Stimulated activated CD8-positive, alpha-beta memory T cell treated with anti-CD3 and anti-CD28 coated beads, Interleukin-4, amount 100 ng/mL, for 4 hours (primary cell): ENCODE measurements around the gene CTNND2.
"Not testable (repeated sequence)": the region's sequence is repeated elsewhere in the genome, so short reads cannot be mapped to it uniquely, and the experiment has no call there.

Experiments used
- DNase-seq, 2 donors: peaks; one replicate each; pipeline ENCODE4 v3.0.0-alpha.2; 2020; ENCODE audit warnings: low read depth in 2 of 2, low spot score in 1 of 2

The CTNND2 gene

DNA sequence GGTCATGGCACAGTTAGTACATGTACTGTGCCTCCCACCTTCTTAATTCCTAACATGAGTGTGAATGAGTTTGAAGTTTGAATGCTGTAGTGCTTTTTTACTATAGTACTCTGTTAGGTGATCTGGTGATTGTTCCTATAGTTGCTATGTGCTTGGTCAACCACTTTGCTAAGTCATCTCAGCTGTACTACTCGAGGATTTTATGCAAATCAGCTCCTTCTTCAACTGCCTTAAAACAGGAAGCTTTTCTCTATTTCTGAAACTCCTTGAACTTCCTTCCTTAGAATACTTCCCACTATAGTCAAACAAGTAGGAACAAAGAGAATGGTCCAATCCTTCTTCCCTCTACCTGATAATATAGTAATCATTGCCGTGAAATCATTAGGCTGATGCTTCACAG, 219.6 kb downstream of the CTNND2 start:
- no peak for DNase-seq

- no peak for DNase-seq
These were observed 220.6 kb downstream of the CTNND2 start for GRCh38 chr5:11683666-11684065.

DNA sequence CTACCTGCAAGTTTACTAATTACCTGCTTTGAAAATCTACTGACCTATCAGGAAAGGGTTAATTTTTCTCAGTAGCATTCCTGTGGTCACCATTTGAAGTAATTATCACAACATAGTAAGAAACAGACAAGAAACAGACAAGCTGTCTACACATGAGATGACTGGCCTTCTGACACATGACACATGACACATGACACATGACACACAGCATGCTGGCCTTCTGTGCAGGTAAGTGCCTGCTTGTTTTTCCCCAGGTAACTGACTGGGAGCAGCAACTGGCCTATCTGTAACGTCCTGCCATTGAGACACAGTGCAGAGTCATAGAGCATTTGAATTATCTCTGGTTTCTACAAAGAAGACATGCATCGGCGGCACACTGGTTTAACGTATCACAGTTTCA, 222.4 kb downstream of the CTNND2 start:
- no peak for DNase-seq

GRCh38 chr5:11679676-11680075, 224.6 kb downstream of the CTNND2 start:
- DNase-seq: no peak

DNA sequence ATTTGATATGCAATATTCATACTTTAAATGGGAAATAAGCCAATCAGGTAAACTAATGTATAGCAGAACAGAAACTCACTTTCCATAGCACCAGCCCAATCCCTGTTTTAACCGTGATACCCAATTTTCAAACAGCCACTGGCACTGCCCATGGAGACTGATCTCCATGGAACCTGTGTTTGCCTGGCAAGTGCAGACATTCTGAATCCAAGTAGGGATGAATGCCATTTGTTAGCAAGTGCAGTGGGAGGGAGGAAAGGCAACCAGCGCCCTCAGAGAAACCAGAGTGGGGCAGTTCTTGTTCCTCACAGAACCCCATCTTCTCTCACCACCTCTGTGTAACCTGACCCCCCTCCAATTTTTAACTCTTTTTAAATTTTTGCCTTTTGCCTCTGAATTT, 229.1 kb downstream of the CTNND2 start:
- no peak for DNase-seq

DNA sequence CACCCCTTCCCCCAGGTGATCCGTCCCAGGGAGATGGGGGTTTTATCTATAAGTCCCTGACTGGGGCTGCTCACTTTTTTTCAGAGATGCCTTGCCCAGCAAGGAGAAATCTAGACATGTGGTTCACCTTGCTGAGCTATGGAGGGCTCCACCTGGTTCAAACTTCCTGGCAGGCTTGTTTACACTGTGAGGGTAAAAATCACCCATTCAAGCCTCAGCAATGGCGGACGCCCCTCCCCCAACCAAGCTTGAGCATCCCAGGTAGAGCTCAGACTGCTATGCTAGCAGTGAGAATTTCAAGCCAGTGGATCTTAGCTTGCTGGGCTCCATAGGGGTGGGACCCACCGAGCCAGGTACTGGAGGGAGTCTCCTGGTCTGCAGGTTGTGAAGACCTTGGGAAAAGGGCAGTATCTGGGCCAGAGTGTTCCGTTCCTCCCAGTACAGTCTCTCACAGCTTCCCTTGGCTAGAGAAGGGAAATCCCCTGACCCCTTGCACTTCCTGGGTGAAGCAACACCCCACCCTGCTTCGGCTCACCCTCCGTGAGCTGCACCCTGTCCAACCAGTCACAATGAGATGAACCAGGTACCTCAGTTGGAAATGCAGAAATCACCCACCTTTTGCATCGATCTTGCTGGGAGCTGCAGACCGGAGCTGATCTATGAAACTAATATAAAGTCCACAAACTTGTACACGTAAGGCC, 231.7 kb downstream of the CTNND2 start:
- peak in 1 of 2 donors; percentile 0 for DNase-seq

DNA sequence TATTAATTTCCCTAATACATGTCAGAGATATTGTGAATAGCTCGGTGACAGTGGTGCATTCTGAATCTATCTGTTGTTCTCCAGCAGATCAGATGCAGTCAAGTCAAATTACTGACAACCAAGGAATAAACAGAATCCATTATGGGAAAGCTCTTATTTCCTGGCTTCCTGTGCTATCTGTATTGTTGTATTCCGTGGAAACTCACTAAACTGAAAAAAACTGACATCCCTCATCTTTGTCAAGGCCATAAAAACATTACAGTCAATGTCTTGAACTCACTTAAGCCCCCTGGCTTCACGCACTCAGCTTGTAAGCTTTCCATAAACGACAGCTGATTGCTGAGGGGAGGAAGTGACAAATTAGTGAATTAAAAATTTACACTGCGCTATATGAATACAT, 245.9 kb downstream of the CTNND2 start:
- no peak for DNase-seq

DNA sequence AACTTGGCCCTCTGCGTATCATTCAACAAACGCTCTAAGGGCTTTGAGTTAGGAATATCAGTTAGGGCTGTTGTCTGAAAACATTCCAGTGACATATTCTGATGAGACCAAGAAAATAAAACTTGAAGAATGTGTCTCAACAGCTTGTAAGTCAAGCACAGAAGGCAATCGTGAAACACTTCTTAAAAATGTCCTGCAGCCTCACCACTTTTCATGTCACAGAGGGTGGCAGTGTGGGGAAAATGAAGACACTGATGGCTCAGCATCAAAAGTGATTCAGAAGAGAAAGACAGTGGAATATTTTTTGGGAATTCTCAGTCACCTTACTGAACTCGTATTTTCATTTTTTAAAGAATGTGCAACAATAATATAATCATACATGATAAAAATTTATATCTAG, 247.3 kb downstream of the CTNND2 start:
- no peak for DNase-seq

DNA sequence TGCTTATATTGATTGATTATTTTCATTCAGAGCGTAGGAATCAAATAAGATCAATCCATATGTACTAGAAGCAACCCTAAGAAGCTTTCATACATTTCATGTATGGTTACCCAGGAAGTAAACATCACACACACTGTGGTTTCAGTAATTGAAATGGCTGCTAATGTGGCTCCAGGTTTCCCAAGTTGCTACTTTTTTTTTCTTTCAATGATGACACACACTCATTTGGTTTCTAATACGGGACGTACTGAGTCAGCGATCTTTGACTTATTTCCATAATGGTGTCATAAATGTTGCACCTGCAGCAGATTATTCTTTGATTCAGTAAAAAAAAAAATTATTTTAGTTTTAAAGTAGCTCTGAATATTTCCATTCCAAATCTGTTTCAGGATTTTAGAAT, 248.6 kb downstream of the CTNND2 start:
- no peak for DNase-seq

DNA sequence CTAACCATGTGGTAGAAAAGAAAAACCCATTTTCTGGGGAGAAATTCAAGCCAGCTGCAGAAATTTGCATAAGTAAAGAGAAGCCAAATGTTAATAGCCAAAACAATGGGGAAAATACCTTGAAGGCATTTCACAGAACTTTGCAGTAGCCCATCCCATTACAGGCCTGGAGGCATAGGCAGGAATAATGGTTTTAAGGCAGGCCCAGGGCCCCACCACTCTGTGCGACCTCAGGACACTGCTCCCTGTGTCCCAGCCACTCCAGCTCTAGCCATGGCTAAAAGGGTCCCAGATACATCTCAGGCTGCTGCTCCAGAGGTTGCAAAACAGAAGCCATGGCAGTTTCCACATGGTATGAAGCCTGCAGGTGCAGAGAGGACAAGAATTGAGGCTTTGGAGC, 253.3 kb downstream of the CTNND2 start:
- no peak for DNase-seq

- no peak for DNase-seq
These were observed 258.1 kb downstream of the CTNND2 start for GRCh38 chr5:11646141-11646540.

DNA sequence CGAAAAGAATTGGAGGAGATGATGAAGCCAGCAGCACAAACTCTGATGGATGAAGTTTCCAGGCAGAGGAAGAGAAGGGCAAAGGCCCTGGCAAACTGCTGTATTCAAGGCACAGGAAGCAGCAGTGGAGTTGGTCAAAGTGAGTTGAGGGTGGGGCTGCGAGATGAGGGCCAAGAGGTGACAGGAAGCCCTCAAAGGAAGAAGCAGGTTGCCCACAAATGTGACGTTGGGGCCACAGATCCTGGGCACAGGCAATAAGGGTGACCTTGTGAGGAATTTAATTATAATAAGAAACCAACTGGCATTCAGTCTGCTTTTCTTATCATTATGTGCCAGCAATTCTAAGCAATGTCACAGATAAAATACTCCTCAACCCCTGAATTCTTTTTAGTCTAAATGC, 261.8 kb downstream of the CTNND2 start:
- peak in 1 of 2 donors; percentile 5 for DNase-seq

GRCh38 chr5:11640158-11640873, 263.9 kb downstream of the CTNND2 start:
- no peak for DNase-seq

GRCh38 chr5:11622785-11623184, 281.5 kb downstream of the CTNND2 start:
- no peak for DNase-seq

GRCh38 chr5:11620172-11620571, 284.1 kb downstream of the CTNND2 start:
- DNase-seq: no peak

GRCh38 chr5:11619339-11620024, 284.8 kb downstream of the CTNND2 start:
- no peak for DNase-seq

GRCh38 chr5:11617080-11617479, 287.2 kb downstream of the CTNND2 start:
- DNase-seq: no peak

GRCh38 chr5:11616624-11617023, 287.6 kb downstream of the CTNND2 start:
- not testable (repeated sequence) for DNase-seq

- DNase-seq: no peak
These were observed 293.2 kb downstream of the CTNND2 start for GRCh38 chr5:11611011-11611410.

DNA sequence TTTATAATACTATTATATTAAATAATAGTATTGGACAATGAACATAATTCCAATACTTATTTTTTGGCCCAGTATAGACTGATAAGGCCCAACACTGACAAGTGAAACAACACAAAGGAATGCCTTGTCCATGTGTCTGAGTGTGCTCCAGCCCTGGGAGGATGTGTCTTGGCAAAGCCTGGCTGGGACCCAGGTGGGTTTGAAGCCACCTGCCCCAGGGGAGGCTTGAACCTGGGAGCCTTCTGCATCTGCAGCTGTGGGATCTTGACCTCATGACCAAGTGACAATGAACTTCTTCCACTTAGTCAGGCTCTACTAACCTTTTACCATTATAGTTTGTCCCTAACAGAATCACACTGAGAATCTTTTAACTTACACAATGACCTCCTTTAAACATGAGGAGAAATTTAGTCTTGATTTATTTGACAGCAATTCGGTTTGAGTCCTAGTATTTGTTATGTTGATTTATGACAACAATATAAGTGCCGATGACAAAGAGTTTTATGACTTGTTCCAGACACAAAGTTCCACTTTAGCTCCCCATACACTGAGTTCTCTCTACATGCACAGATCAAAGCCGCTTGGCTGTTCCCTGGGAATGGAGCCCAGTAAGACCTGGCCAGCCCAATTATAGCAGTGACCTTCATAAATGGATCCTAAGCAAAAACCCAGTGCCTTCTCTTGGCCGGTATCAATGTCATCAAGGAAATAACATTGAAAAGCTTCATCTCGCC, 294.5 kb downstream of the CTNND2 start:
- DNase-seq: no peak

- no peak for DNase-seq
These were observed 295.7 kb downstream of the CTNND2 start for GRCh38 chr5:11608530-11608929.
